Neural cell (in vitro differentiated cells): ENCODE results near the gene SASH3. TPM values are rescaled to one million over a fixed set of nuclear protein-coding genes. Genes with fewer than 3 reads are reported as not detected.

Experiments used
- H2AFZ ChIP-seq: fragments of 200-600, 300-800 bp; sonication (generic), shearing (Covaris generic); 2 replicates; pipeline ENCODE4 v1.6.0; 2014; ENCODE audit warnings: low read depth, mild to moderate bottlenecking, antibody characterized with exemption, low read length, moderate library complexity
- H3F3A ChIP-seq: fragments of 200-600 bp; shearing (Covaris generic); 2 replicates; pipeline ENCODE4 v1.6.1; 2016; ENCODE audit warnings: mild to moderate bottlenecking, moderate library complexity, mixed read lengths, antibody characterized with exemption, low read length; ENCODE audit not compliant: insufficient read depth, poor library complexity, severe bottlenecking
- H3K27ac ChIP-seq: fragments of 200-600, 300-800 bp; sonication (generic), shearing (Covaris generic); 2 replicates; pipeline ENCODE4 v1.5.1; 2014; ENCODE audit warnings: mild to moderate bottlenecking, low read length, moderate library complexity
- H3K27me3 ChIP-seq: fragments of 300-800, 200-600 bp; sonication (generic), shearing (Covaris generic); 2 replicates; pipeline ENCODE4 v1.6.0; 2014; ENCODE audit warnings: mild to moderate bottlenecking, low read depth, low read length, moderate library complexity; ENCODE audit not compliant: insufficient read depth
- H3K36me3 ChIP-seq: fragments of 300-800, 200-600 bp; sonication (generic), shearing (Covaris generic); 2 replicates; pipeline ENCODE4 v1.5.1; 2014; ENCODE audit warnings: mild to moderate bottlenecking, antibody characterized with exemption, low read length, moderate library complexity; ENCODE audit not compliant: insufficient read depth
- H3K4me2 ChIP-seq: fragments of 300-800, 200-600 bp; sonication (generic), shearing (Covaris generic); 2 replicates; pipeline ENCODE4 v1.6.0; 2014; ENCODE audit warnings: mild to moderate bottlenecking, low read length
- H3K4me3 ChIP-seq: fragments of 300-800, 200-600 bp; sonication (generic), shearing (Covaris generic); 2 replicates; pipeline ENCODE4 v1.5.1; 2014; ENCODE audit warnings: mild to moderate bottlenecking, low read length, moderate library complexity
- H3K79me2 ChIP-seq: fragments of 200-600 bp; shearing (Covaris generic); replicated peaks from 2 replicates; pipeline ENCODE4 v1.6.0; 2014; ENCODE audit warnings: mild to moderate bottlenecking, low read length, moderate library complexity; ENCODE audit not compliant: insufficient read depth
- H3K9ac ChIP-seq: fragments of 300-800, 200-600 bp; sonication (generic), shearing (Covaris generic); 2 replicates; pipeline ENCODE4 v1.6.1; 2016; ENCODE audit warnings: mild to moderate bottlenecking, low read length, mixed read lengths
- H3K9me2 ChIP-seq: fragments of 200-600 bp; shearing (Covaris generic); 2 replicates; pipeline ENCODE4 v1.6.1; 2016; ENCODE audit warnings: mild to moderate bottlenecking, low read length, mixed read lengths; ENCODE audit not compliant: insufficient read depth
- H3K9me3 ChIP-seq: fragments of 200-600, 300-800 bp; sonication (generic), shearing (Covaris generic); 2 replicates; pipeline ENCODE4 v1.6.1; 2016; ENCODE audit warnings: mild to moderate bottlenecking, mixed run types, low read length, moderate library complexity, mixed read lengths
- H4K20me1 ChIP-seq: fragments of 200-600 bp; shearing (Covaris generic); 2 replicates; pipeline ENCODE4 v1.6.1; 2016; ENCODE audit warnings: mild to moderate bottlenecking, mixed run types; ENCODE audit not compliant: insufficient read depth
- CTCF ChIP-seq: fragments of 450-650 bp; IDR thresholded peaks from 2 replicates; pipeline ENCODE4 v1.5.1; 2014; ENCODE audit warnings: antibody characterized with exemption, mild to moderate bottlenecking, moderate library complexity; ENCODE audit not compliant: poor library complexity, severe bottlenecking
- EP300 ChIP-seq: fragments of 450-650 bp; conservative IDR thresholded peaks from 2 replicates; pipeline ENCODE4 v1.6.1; 2014; ENCODE audit warnings: antibody characterized with exemption, mild to moderate bottlenecking, moderate library complexity; ENCODE audit not compliant: poor library complexity, severe bottlenecking
- EZH2 ChIP-seq: fragments of 200-600, 300-800 bp; shearing (Covaris generic), sonication (generic); IDR thresholded peaks from 2 replicates; pipeline ENCODE4 v1.6.1; 2014; ENCODE audit warnings: antibody characterized with exemption, low read length, borderline replicate concordance, mild to moderate bottlenecking; ENCODE audit not compliant: insufficient read depth, poor library complexity, severe bottlenecking
- MXI1 ChIP-seq: fragments of 450-650 bp; conservative IDR thresholded peaks from 2 replicates; pipeline ENCODE4 v1.6.1; 2014; ENCODE audit warnings: antibody characterized with exemption, mild to moderate bottlenecking; ENCODE audit not compliant: poor library complexity, severe bottlenecking
- POLR2AphosphoS5 ChIP-seq: IDR thresholded peaks from 2 replicates; pipeline ENCODE4 v1.6.1; 2012
- RAD21 ChIP-seq: fragments of 450-650 bp; conservative IDR thresholded peaks from 2 replicates; pipeline ENCODE4 v1.6.1; 2014; ENCODE audit warnings: antibody characterized with exemption, mild to moderate bottlenecking, moderate library complexity
- REST ChIP-seq: IDR thresholded peaks from 2 replicates; pipeline ENCODE4 v1.6.1; 2012; ENCODE audit warnings: borderline replicate concordance
- SMC3 ChIP-seq: fragments of 450-650 bp; conservative IDR thresholded peaks from 2 replicates; pipeline ENCODE4 v1.6.1; 2014; ENCODE audit warnings: antibody characterized with exemption, mild to moderate bottlenecking, moderate library complexity; ENCODE audit not compliant: poor library complexity
- TAF1 ChIP-seq: IDR thresholded peaks from 2 replicates; pipeline ENCODE4 v1.6.1; 2012; ENCODE audit warnings: low read depth
- polyA plus RNA-seq: library from polyadenylated mRNA; depleted of rRNA; stranded (reverse); fragments of >200 nt; gene quantifications from 2 replicates; pipeline ENCODE4 v1.2.3, GENCODE V29; 2014

Gene SASH3
- polyA plus RNA-seq, 1 donor from 2014 or later, result not detected

- no peaks in the 10 kb centered on the region for H3K27me3 ChIP-seq
- no peaks in the 10 kb centered on the region for H3K9me3 ChIP-seq
- H4K20me1 ChIP-seq, result no peaks in the 10 kb centered on the region
- TF ChIP-seq RAD21 (no peak), POLR2AphosphoS5 (no peak), REST (no peak), CTCF (no peak), EP300 (no peak), TAF1 (no peak), EZH2 (no peak), SMC3 (no peak), MXI1 (no peak)
- H3K9me2 ChIP-seq, result no peaks in the 10 kb centered on the region
- H3K4me3 ChIP-seq, result no peak overlapping the region
- no peak overlapping the region for H2AFZ ChIP-seq
- no peak overlapping the region for H3K4me2 ChIP-seq
- H3K36me3 ChIP-seq, result no peaks in the 10 kb centered on the region
- H3F3A ChIP-seq, result no peaks in the 10 kb centered on the region
- H3K9ac ChIP-seq, result no peak overlapping the region
- H3K27ac ChIP-seq, result no peak overlapping the region
- no peaks in the 10 kb centered on the region for H3K79me2 ChIP-seq
Observed at GRCh38 chrX:129737916-129738315, 41.8 kb upstream of the SASH3 start.

- TF ChIP-seq RAD21, result no peak
- TF ChIP-seq EZH2, result no peak
- TF ChIP-seq SMC3, result no peak
- TF ChIP-seq REST, result no peak
- TF ChIP-seq POLR2AphosphoS5, result no peak
- Histone ChIP-seq H3K79me2 (no peaks in the 10 kb centered on the region), H3F3A (no peaks in the 10 kb centered on the region), H3K27ac (no peak within 1 kb of the TSS), H3K9me2 (no peaks in the 10 kb centered on the region), H3K36me3 (no peaks in the 10 kb centered on the region), H3K4me2 (no peak within 1 kb of the TSS), H3K27me3 (no peaks in the 10 kb centered on the region), H2AFZ (no peak within 1 kb of the TSS), H3K9me3 (no peaks in the 10 kb centered on the region), H3K9ac (no peak within 1 kb of the TSS), H4K20me1 (no peaks in the 10 kb centered on the region), H3K4me3 (no peak within 1 kb of the TSS)
Observed at GRCh38 chrX:129738466-129739308, 41.1 kb upstream of the SASH3 start, which contains the start of gene XPNPEP2. XPNPEP2 (plus strand) TSS chrX:129738979; CDS start chrX:129739214, 235 bp downstream.
